ENCODE data around the gene HNF4A. TPM values are rescaled to one million over a fixed set of nuclear protein-coding genes. Genes with fewer than 3 reads are reported as not detected.

Gene HNF4A
- total RNA-seq, 2 donors from 2014 or later: not detected

DNA sequence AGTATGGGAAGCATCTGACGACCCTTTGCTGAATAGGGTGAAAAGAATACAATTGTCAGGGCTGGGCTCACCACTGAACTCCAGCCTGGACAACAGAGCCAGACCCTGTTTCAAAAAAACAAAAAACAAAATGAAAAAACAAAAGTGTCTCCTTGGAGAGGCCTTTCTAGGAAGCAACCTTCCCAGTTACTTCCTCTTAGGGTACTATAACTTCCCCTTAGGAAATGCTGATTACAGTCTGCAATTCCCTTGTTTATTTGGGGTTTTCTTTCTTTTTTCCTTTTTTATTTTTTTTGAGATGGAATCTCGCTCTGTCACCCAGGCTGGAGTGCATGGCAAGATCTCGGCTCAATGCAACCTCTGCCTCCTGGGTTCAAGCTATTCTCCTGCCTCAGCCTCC lies 99.6 kb downstream of the HNF4A start:
- no peak for DNase-seq (ENCODE audit: low spot score)
- no peak overlapping the region for H3K4me3 ChIP-seq
- H3K9me3 ChIP-seq: no peaks in the 10 kb centered on the region
- no peak for TF ChIP-seq CTCF (IDR thresholded peaks at IDR 0.05)
- H3K27ac ChIP-seq: no peak overlapping the region
- H3K4me1 ChIP-seq: no peaks in the 10 kb centered on the region
- H3K27me3 ChIP-seq: no peaks in the 10 kb centered on the region
- H3K36me3 ChIP-seq: no peaks in the 10 kb centered on the region

DNA sequence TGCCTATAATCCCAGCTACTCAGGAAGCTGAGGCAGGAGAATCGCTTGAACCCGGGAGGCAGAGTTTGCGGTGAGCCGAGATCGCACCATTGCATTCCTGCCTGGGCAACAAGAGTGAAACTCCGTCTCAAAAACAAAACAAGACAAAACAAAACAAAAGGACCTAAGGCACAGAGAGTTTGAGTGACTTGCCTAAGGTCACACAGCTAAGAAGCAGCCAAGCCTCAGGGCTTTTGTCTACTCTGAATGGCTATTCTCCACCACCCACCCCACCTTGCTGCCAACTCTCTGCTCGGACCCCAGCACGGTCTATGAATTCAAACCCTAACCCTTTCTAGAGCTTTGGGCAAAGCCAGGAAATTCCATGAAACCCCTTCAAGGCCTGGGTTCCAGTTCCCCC lies 101.1 kb downstream of the HNF4A start:
- Histone ChIP-seq H3K9me3 (no peaks in the 10 kb centered on the region), H3K27me3 (no peaks in the 10 kb centered on the region), H3K4me3 (no peak overlapping the region), H3K36me3 (no peaks in the 10 kb centered on the region), H3K4me1 (no peaks in the 10 kb centered on the region), H3K27ac (no peak overlapping the region)
- TF ChIP-seq CTCF (IDR thresholded peaks at IDR 0.05): no peak
- no peak for DNase-seq (ENCODE audit: low spot score)

GRCh38 chr20:44457016-44457415 lies 101.5 kb downstream of the HNF4A start:
- no peaks in the 10 kb centered on the region for H3K36me3 ChIP-seq
- no peaks in the 10 kb centered on the region for H3K4me1 ChIP-seq
- H3K9me3 ChIP-seq: no peaks in the 10 kb centered on the region
- TF ChIP-seq CTCF (IDR thresholded peaks at IDR 0.05): no peak
- no peak overlapping the region for H3K4me3 ChIP-seq
- H3K27ac ChIP-seq: no peak overlapping the region
- no peaks in the 10 kb centered on the region for H3K27me3 ChIP-seq
- no peak for DNase-seq (ENCODE audit: low spot score)

DNA sequence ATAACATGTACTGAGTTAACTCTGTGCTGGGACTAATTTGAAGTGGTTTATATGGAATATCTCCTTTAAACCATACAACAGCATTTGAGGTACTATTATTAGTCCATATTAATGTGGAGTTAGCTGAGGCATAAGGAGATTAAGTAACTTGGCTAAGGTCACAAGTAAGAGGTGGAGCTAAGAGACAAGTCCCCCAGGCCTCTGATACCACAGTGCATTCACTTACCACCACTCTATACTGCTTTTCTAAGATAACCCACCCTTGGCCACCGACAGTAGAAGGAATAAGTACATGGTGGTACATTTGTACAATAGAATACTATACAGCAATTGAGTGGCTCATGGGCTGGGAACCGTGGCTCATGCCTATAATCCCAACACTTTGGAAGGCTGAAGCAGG lies 103.8 kb downstream of the HNF4A start:
- Histone ChIP-seq H3K36me3 (no peaks in the 10 kb centered on the region), H3K27me3 (no peaks in the 10 kb centered on the region), H3K9me3 (no peaks in the 10 kb centered on the region), H3K4me1 (no peaks in the 10 kb centered on the region), H3K27ac (no peak overlapping the region), H3K4me3 (no peak overlapping the region)
- no peak for TF ChIP-seq CTCF (IDR thresholded peaks at IDR 0.05)
- no peak for DNase-seq (ENCODE audit: low spot score)

DNA sequence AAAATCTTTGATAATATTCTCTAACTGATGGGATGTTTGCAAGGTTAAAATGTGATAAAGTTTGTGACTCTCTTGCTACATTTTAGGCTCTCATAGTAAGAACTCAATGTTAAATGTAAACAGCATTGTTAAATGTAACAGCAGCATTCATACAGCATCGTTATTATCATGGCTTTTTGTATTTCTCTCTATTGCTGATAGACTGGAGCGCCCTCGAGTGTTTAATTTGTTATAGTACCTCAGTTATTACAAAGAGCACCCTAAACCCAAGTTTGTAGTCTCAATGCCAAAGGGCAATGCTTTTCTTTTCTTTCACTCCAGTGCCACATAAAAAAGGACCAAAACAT lies 105.3 kb downstream of the HNF4A start:
- no peak overlapping the region for H3K27ac ChIP-seq
- no peak overlapping the region for H3K4me3 ChIP-seq
- no peak for DNase-seq (ENCODE audit: low spot score)
- H3K4me1 ChIP-seq: no peaks in the 10 kb centered on the region
- H3K36me3 ChIP-seq: no peaks in the 10 kb centered on the region
- no peaks in the 10 kb centered on the region for H3K27me3 ChIP-seq
- TF ChIP-seq CTCF (IDR thresholded peaks at IDR 0.05): peak in 1 of 2 donors; percentile 55
- no peaks in the 10 kb centered on the region for H3K9me3 ChIP-seq

- Histone ChIP-seq H3K4me3 (no peak overlapping the region), H3K27me3 (no peaks in the 10 kb centered on the region), H3K9me3 (no peaks in the 10 kb centered on the region), H3K4me1 (no peaks in the 10 kb centered on the region), H3K27ac (no peak overlapping the region), H3K36me3 (no peaks in the 10 kb centered on the region)
- no peak for TF ChIP-seq CTCF (IDR thresholded peaks at IDR 0.05)
- no peak for DNase-seq (ENCODE audit: low spot score)
Measured at GRCh38 chr20:44461142-44461802, 105.8 kb downstream of the HNF4A start.

All from right atrium auricular region (tissue), 2 donors.